H1 (cell line): ENCODE measurements around the gene DCLK1. TPM values are rescaled to one million over a fixed set of nuclear protein-coding genes. Genes with fewer than 3 reads are reported as not detected.

ENCODE experiments used
- CTCF ChIA-PET: fragments of 300-600 bp; sonication (Branson Sonifier 250); formaldehyde crosslinking; loops from one replicate; lab custom pipeline; 2021; ENCODE audit not compliant: partially characterized antibody; lab: Charles Lee
- POLR2A ChIA-PET: fragments of 300-600 bp; sonication (Branson Sonifier 250); formaldehyde crosslinking; loops from one replicate; lab custom pipeline; 2021; ENCODE audit warnings: inconsistent platforms; ENCODE audit not compliant: partially characterized antibody; lab: Charles Lee
- DNase-seq, 2 experiments: peaks; one replicate each; pipeline versions ENCODE4 v3.0.0 to v3.0.0-alpha.2; 2010 to 2022; ENCODE audit warnings: low spot score in 2 of 2, low read depth in 1 of 2, mixed read lengths in 1 of 2
- FAIRE-seq: peaks from 2 replicates; lab custom pipeline; 2011; peaks lifted over from hg19 to GRCh38; lab: Jason Lieb, UNC
- H2AFZ ChIP-seq: 2 replicates; pipeline ENCODE4 v1.8.1; 2012; ENCODE audit warnings: low read length, inconsistent platforms
- H2AK5ac ChIP-seq: 2 replicates; pipeline ENCODE4 v1.6.1; 2013; ENCODE audit warnings: low read depth, low read length
- H2BK120ac ChIP-seq: replicated peaks from 2 replicates; pipeline ENCODE3; 2013; ENCODE audit warnings: low read depth, low read length, inconsistent platforms
- H2BK12ac ChIP-seq: 2 replicates; pipeline ENCODE4 v1.6.1; 2013; ENCODE audit warnings: low read depth, low read length
- H2BK15ac ChIP-seq: 2 replicates; pipeline ENCODE4 v1.6.1; 2013; ENCODE audit warnings: low read length
- H2BK20ac ChIP-seq: 2 replicates; pipeline ENCODE4 v1.6.1; 2013; ENCODE audit warnings: low read length
- H2BK5ac ChIP-seq: 2 replicates; pipeline ENCODE4 v1.6.1; 2013; ENCODE audit warnings: low read depth, low read length
- H3K14ac ChIP-seq: 2 replicates; pipeline ENCODE4 v1.6.1; 2013; ENCODE audit warnings: inconsistent platforms; ENCODE audit not compliant: insufficient read length
- H3K18ac ChIP-seq: 2 replicates; pipeline ENCODE4 v1.6.1; 2013; ENCODE audit warnings: low read length; ENCODE audit errors: extremely low read depth
- H3K23ac ChIP-seq: 2 replicates; pipeline ENCODE4 v1.6.1; 2013; ENCODE audit warnings: inconsistent platforms; ENCODE audit not compliant: insufficient read length
- H3K23me2 ChIP-seq: 2 replicates; pipeline ENCODE4 v1.6.1; 2013; ENCODE audit warnings: low read depth, low read length
- H3K27ac ChIP-seq: 2 replicates; pipeline ENCODE4 v1.6.1; 2011; ENCODE audit warnings: low read depth, low read length, inconsistent platforms
- H3K27me3 ChIP-seq, 4 experiments: replicated peaks in 1 of 4; 1 replicate in 1 of 4; 2 replicates in 3 of 4; pipeline versions ENCODE4 v1.6.1 to v1.8.1; 2011 to 2013; ENCODE audit warnings: low read length in 3 of 4, mild to moderate bottlenecking in 3 of 4, inconsistent platforms in 2 of 4, mixed read lengths in 2 of 4, moderate library complexity in 1 of 4; ENCODE audit not compliant: control insufficient read depth in 3 of 4, insufficient read depth in 3 of 4; ENCODE audit errors: extremely low read depth in 1 of 4
- H3K36me3 ChIP-seq, 4 experiments: 2 replicates each; pipeline versions ENCODE4 v1.6.1 to v1.8.1; 2011 to 2013; ENCODE audit warnings: mild to moderate bottlenecking in 4 of 4, low read length in 3 of 4, moderate library complexity in 2 of 4, control low read depth in 1 of 4, inconsistent platforms in 1 of 4; ENCODE audit not compliant: insufficient read depth in 4 of 4, control insufficient read depth in 2 of 4
- H3K4ac ChIP-seq: replicated peaks from 2 replicates; pipeline ENCODE3; 2013; ENCODE audit warnings: low read length, low read depth, mixed read lengths, inconsistent platforms; ENCODE audit not compliant: insufficient read length
- H3K4me1 ChIP-seq, 4 experiments: replicated peaks in 1 of 4; 1 replicate in 1 of 4; 2 replicates in 3 of 4; pipeline versions ENCODE4 v1.6.1 to v1.8.1; 2011 to 2013; ENCODE audit warnings: low read length in 3 of 4, inconsistent platforms in 2 of 4, mixed read lengths in 1 of 4; ENCODE audit not compliant: insufficient read depth in 4 of 4, control insufficient read depth in 3 of 4
- H3K4me2 ChIP-seq, 2 experiments: 2 replicates each; pipeline versions ENCODE4 v1.6.1 to v1.8.1; 2011 to 2013; ENCODE audit warnings: low read depth in 2 of 2, low read length in 2 of 2, control low read depth in 1 of 2, inconsistent platforms in 1 of 2, mild to moderate bottlenecking in 1 of 2; ENCODE audit not compliant: insufficient read depth in 1 of 2
- H3K4me3 ChIP-seq, 4 experiments: fragments of 200-600, 300-600 bp in 1 of 4; sonication (generic), shearing (Covaris generic), sonication (Bioruptor Twin) in 1 of 4; 2 replicates each; pipeline versions ENCODE4 v1.5.1 to v1.8.1; 2011 to 2016; ENCODE audit warnings: low read length in 4 of 4, low read depth in 3 of 4, control low read depth in 2 of 4, inconsistent platforms in 2 of 4, mild to moderate bottlenecking in 2 of 4, mixed read lengths in 1 of 4, moderate library complexity in 1 of 4; ENCODE audit not compliant: insufficient read depth in 2 of 4; ENCODE audit errors: extremely low read depth in 1 of 4
- H3K56ac ChIP-seq: replicated peaks from 2 replicates; pipeline ENCODE3; 2013; ENCODE audit warnings: low read depth, mild to moderate bottlenecking, mixed read lengths, low read length, inconsistent platforms; ENCODE audit not compliant: insufficient read length
- H3K79me1 ChIP-seq: 2 replicates; pipeline ENCODE4 v1.6.1; 2013; ENCODE audit warnings: low read depth, low read length, control low read depth
- H3K79me2 ChIP-seq, 2 experiments: 2 replicates each; pipeline versions ENCODE4 v1.6.1 to v1.8.1; 2012 to 2013; ENCODE audit warnings: low read length in 2 of 2, mild to moderate bottlenecking in 2 of 2, inconsistent platforms in 1 of 2; ENCODE audit not compliant: insufficient read depth in 2 of 2, control insufficient read depth in 1 of 2
- H3K9ac ChIP-seq, 4 experiments: replicated peaks in 1 of 4; 1 replicate in 1 of 4; 2 replicates in 3 of 4; pipeline versions ENCODE4 v1.6.1 to v1.8.1; 2011 to 2013; ENCODE audit warnings: low read depth in 3 of 4, low read length in 3 of 4, control low read depth in 2 of 4, mild to moderate bottlenecking in 2 of 4, moderate library complexity in 2 of 4, inconsistent platforms in 1 of 4; ENCODE audit errors: extremely low read depth in 1 of 4
- H3K9me3 ChIP-seq, 2 experiments: 2 replicates each; pipeline versions ENCODE4 v1.6.1 to v1.8.1; 2012 to 2013; ENCODE audit warnings: mild to moderate bottlenecking in 2 of 2, moderate library complexity in 2 of 2, control low read depth in 1 of 2, inconsistent platforms in 1 of 2, low read depth in 1 of 2, low read length in 1 of 2, mixed read lengths in 1 of 2; ENCODE audit not compliant: insufficient read depth in 2 of 2
- H4K20me1 ChIP-seq, 2 experiments: replicated peaks in 1 of 2; 2 replicates each; pipeline versions ENCODE3 to v1.8.1; 2011 to 2013; ENCODE audit warnings: inconsistent platforms in 2 of 2, low read length in 2 of 2, mild to moderate bottlenecking in 1 of 2; ENCODE audit not compliant: insufficient read depth in 2 of 2, control insufficient read depth in 1 of 2
- H4K5ac ChIP-seq: 2 replicates; pipeline ENCODE4 v1.6.1; 2013; ENCODE audit warnings: low read length, low read depth, mixed read lengths, inconsistent platforms; ENCODE audit not compliant: insufficient read length
- H4K8ac ChIP-seq: 2 replicates; pipeline ENCODE4 v1.8.0; 2013; ENCODE audit warnings: mild to moderate bottlenecking, moderate library complexity, low read length, inconsistent platforms; ENCODE audit not compliant: insufficient read depth; ENCODE audit errors: extremely low read depth
- H4K91ac ChIP-seq: replicated peaks from 2 replicates; pipeline ENCODE3; 2013; ENCODE audit warnings: low read length, mixed read lengths, inconsistent platforms; ENCODE audit not compliant: insufficient read length
- ASH2L ChIP-seq: fragments of 200-600, 300-600 bp; sonication (generic); IDR thresholded peaks from one replicate; pipeline ENCODE4 v1.7.1; 2017; ENCODE audit warnings: low read length
- CHD2 ChIP-seq: IDR thresholded peaks from 2 replicates; pipeline ENCODE4 v1.6.1; 2012; ENCODE audit warnings: low read length, improper control_type of control experiment
- EGR1 ChIP-seq: IDR thresholded peaks from 2 replicates; pipeline ENCODE4 v1.6.1; 2011; ENCODE audit warnings: low read depth, low read length, borderline replicate concordance
- EZH2 ChIP-seq: fragments of 200-600 bp; sonication (generic); IDR thresholded peaks from 2 replicates; pipeline ENCODE4 v1.7.1; 2012; ENCODE audit warnings: low read depth, mild to moderate bottlenecking, moderate library complexity, low read length, inconsistent platforms; ENCODE audit not compliant: severe bottlenecking
- GABPA ChIP-seq: IDR thresholded peaks from 2 replicates; pipeline ENCODE4 v1.6.1; 2011; ENCODE audit warnings: mild to moderate bottlenecking, low read length, moderate library complexity, borderline replicate concordance; ENCODE audit not compliant: insufficient read depth
- JUN ChIP-seq: IDR thresholded peaks from 2 replicates; pipeline ENCODE4 v1.6.1; 2011; ENCODE audit warnings: low read depth, mild to moderate bottlenecking, improper control_type of control experiment, low read length
- KDM1A ChIP-seq: fragments of 200-600, 300-600 bp; sonication (generic); IDR thresholded peaks from 2 replicates; pipeline ENCODE4 v1.7.1; 2016; ENCODE audit warnings: mild to moderate bottlenecking, low read length, borderline replicate concordance
- NANOG ChIP-seq: IDR thresholded peaks from 2 replicates; pipeline ENCODE4 v1.6.1; 2011; ENCODE audit warnings: low read length, low read depth, mild to moderate bottlenecking, inconsistent platforms; ENCODE audit not compliant: insufficient read depth, poor library complexity, severe bottlenecking
- PHF8 ChIP-seq: fragments of 200-600 bp; sonication (generic); conservative IDR thresholded peaks from 2 replicates; pipeline ENCODE4 v1.7.1; 2012; ENCODE audit warnings: low read depth, mild to moderate bottlenecking, inconsistent platforms, low read length, moderate library complexity
- RBBP5 ChIP-seq: IDR thresholded peaks from 2 replicates; pipeline ENCODE4 v1.7.1; 2012; ENCODE audit warnings: low read depth, mild to moderate bottlenecking, inconsistent platforms, low read length, moderate library complexity, borderline replicate concordance
- SIRT6 ChIP-seq: IDR thresholded peaks from one replicate; pipeline ENCODE4 v1.7.1; 2012; ENCODE audit warnings: low read length, inconsistent platforms
- SP2 ChIP-seq: IDR thresholded peaks from 2 replicates; pipeline ENCODE4 v1.6.1; 2012; ENCODE audit warnings: mild to moderate bottlenecking, low read length, inconsistent platforms
- SRF ChIP-seq: IDR thresholded peaks from 2 replicates; pipeline ENCODE4 v1.6.1; 2011; ENCODE audit warnings: mild to moderate bottlenecking, low read depth, low read length, moderate library complexity
- TAF1 ChIP-seq: IDR thresholded peaks from 2 replicates; pipeline ENCODE4 v1.6.1; 2011; ENCODE audit warnings: mild to moderate bottlenecking, low read depth, low read length
- TCF12 ChIP-seq: IDR thresholded peaks from 2 replicates; pipeline ENCODE4 v1.6.1; 2011; ENCODE audit warnings: low read depth, mild to moderate bottlenecking, low read length
- TEAD4 ChIP-seq: IDR thresholded peaks from 2 replicates; pipeline ENCODE4 v1.6.1; 2012; ENCODE audit warnings: low read depth, low read length, inconsistent platforms, mixed read lengths
- whole genome bisulfite sequencing, 2 experiments: shearing (Covaris generic) in 1 of 2; methylation state at CpG; one replicate each; pipeline versions ENCODE4 v1.1.6 to v1.1.7; 2013 to 2015; ENCODE audit warnings: low lambda C conversion rate in 2 of 2, mixed read lengths in 2 of 2, inconsistent platforms in 1 of 2, low coverage in 1 of 2, missing lambda C conversion rate in 1 of 2; ENCODE audit not compliant: insufficient replicate concordance in 2 of 2, insufficient coverage in 1 of 2, insufficient read length in 1 of 2; ENCODE audit errors: extremely low coverage in 1 of 2, missing lambda C conversion rate in 1 of 2; 5-methylcytosine and 5-hydroxymethylcytosine counted together
- polyA plus RNA-seq, 7 experiments: library from polyadenylated mRNA; depleted of rRNA in 3 of 7; stranded (reverse) in 5 of 7; unstranded in 2 of 7; fragments of >200 nt in 5 of 7; fragments of 200-250 nt in 2 of 7; gene quantifications; 1 replicate in 5 of 7; 2 replicates in 1 of 7; 4 replicates in 1 of 7; pipeline versions ENCODE4 v1.2.1 to v1.2.3, GENCODE V29; 2011 to 2013; ENCODE audit warnings: missing spikeins in 2 of 7, mixed read lengths in 2 of 7
- total RNA-seq: library from RNA; stranded (reverse); fragmentation: NEBNext Ultra II Directional; extraction: Animal tissue kit (Norgen Biotek cat#: 25700); gene quantifications from 2 replicates; pipeline ENCODE4 v1.2.1, GENCODE V29; 2021

Gene DCLK1
- total and polyA plus RNA-seq, 2 of the 8 experiments (the other 6 are each of a cell fraction or from before 2014, with no cell fraction given), result 22.8 to 41.0 TPM

DNA sequence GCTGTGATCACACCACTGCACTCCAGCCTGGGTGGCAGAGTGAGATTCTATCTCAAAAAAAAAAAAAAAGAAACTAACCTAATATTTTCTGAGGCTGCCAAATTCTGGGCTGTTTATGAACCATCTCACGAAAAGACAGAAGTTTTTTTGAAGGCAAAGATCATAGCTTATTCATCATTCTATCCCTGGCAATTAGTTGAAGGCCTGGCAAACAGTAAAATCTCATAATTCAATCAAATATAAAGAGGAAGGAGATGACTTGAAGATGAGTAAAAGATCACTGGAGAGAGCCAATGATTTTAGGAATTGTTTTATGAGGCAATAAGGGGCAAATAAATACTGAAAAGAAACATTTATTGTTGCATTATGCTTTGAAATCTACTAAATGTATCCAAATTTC, 216.5 kb downstream of the DCLK1 start:
- no peak for DNase-seq
- CTCF ChIA-PET, result interaction anchor here (0.8 to 1.9 kb wide), 5 partner anchors 11 to 194 kb away, joined by 3 to 7 read pairs (median 3); no protein-coding TSS in a partner anchor
- POLR2A ChIA-PET, result interaction anchor here (0.6 kb wide), 1 partner anchor 58 kb away, joined by 3 read pairs; no protein-coding TSS in a partner anchor
- Histone ChIP-seq H3K56ac (no peak overlapping the region), H3K27ac (no peak overlapping the region), H2AK5ac (no peak overlapping the region), H2BK20ac (no peak overlapping the region), H2AFZ (no peak overlapping the region), H3K4me2 (no peak overlapping the region), H3K4me1 (peaks cover 3 to 19% (median 11%) of the 10 kb centered on the region in 4 experiments), H3K18ac (no peak overlapping the region), H4K91ac (no peak overlapping the region), H3K9me3 (no peaks in the 10 kb centered on the region), H3K23me2 (no peaks in the 10 kb centered on the region), H3K27me3 (no peaks in the 10 kb centered on the region), H3K14ac (no peak overlapping the region), H3K36me3 (no peaks in the 10 kb centered on the region), H2BK15ac (no peak overlapping the region), H3K79me2 (no peaks in the 10 kb centered on the region), H4K8ac (no peak overlapping the region), H4K20me1 (no peaks in the 10 kb centered on the region), H3K23ac (no peak overlapping the region), H2BK5ac (no peak overlapping the region), H3K79me1 (no peaks in the 10 kb centered on the region), H2BK12ac (no peak overlapping the region), H3K9ac (no peak overlapping the region), H3K4ac (no peak overlapping the region), H3K4me3 (no peak overlapping the region), H4K5ac (no peak overlapping the region), H2BK120ac (no peak overlapping the region)
- WGBS, 2 experiments, result 79% methylated on average over 1 of the region's 1 CpG; no CpG with 5 or more reads in 1 of the 2 experiments
- no peak for FAIRE-seq
- TF ChIP-seq TCF12 (no peak), PHF8 (no peak), SP2 (no peak), NANOG (no peak), ASH2L (no peak), EGR1 (no peak), KDM1A (no peak), SIRT6 (no peak), TEAD4 (no peak), TAF1 (no peak), SRF (no peak), RBBP5 (no peak), EZH2 (no peak), GABPA (no peak), CHD2 (no peak), JUN (no peak)
